HUES64 (cell line): Measurements from ENCODE around the gene C16orf74.

Experiments used
- H3K27ac ChIP-seq: 2 replicates; pipeline ENCODE4 v1.7.0; 2013; ENCODE audit warnings: low read depth, low read length, inconsistent platforms
- H3K27me3 ChIP-seq: 2 replicates; pipeline ENCODE4 v1.6.1; 2013; ENCODE audit warnings: mild to moderate bottlenecking, low read length; ENCODE audit not compliant: insufficient read depth
- H3K36me3 ChIP-seq: 2 replicates; pipeline ENCODE4 v1.6.1; 2013; ENCODE audit warnings: mild to moderate bottlenecking, low read length; ENCODE audit not compliant: insufficient read depth
- H3K4me1 ChIP-seq: 2 replicates; pipeline ENCODE4 v1.6.1; 2013; ENCODE audit warnings: mild to moderate bottlenecking, low read length, moderate library complexity; ENCODE audit not compliant: insufficient read depth
- H3K4me3 ChIP-seq: 2 replicates; pipeline ENCODE4 v1.5.1; 2013; ENCODE audit warnings: mild to moderate bottlenecking, low read length, moderate library complexity
- H3K9ac ChIP-seq: 2 replicates; pipeline ENCODE4 v1.6.1; 2013; ENCODE audit warnings: mild to moderate bottlenecking, low read depth, low read length
- H3K9me3 ChIP-seq: 2 replicates; pipeline ENCODE4 v1.6.1; 2013; ENCODE audit warnings: low read depth, low read length; ENCODE audit not compliant: insufficient read depth
- WGBS: fragments of 150-250, 120-280 bp; methylation state at CpG from one replicate; pipeline ENCODE4 v1.1.7; 2013; ENCODE audit warnings: missing lambda C conversion rate; 5-methylcytosine and 5-hydroxymethylcytosine counted together

Gene C16orf74

DNA sequence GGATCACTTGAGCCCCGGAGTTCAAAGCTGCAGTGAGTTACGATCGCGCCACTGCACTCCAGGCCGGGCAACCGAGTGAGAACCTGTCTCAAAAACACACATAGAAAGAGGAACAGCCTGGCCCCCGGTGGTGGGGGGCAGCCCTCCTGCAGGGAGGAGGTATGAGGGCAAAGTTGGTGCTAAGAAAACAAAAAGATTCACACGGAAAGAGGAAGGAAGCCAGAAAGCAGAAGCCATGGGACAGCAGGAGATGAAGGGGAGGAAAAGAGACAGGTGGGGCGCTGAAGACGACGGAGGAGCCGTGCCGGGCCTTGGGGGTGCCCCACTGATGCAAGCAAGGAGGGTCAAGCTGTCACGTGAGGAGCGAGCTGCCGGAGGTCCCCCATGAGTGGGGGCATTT, 8.2 kb upstream of the C16orf74 start:
- Histone ChIP-seq H3K9ac (no peak overlapping the region), H3K4me1 (no peaks in the 10 kb centered on the region), H3K27ac (no peak overlapping the region), H3K4me3 (no peak overlapping the region), H3K27me3 (no peaks in the 10 kb centered on the region), H3K9me3 (no peaks in the 10 kb centered on the region), H3K36me3 (no peaks in the 10 kb centered on the region)
- WGBS: 84% methylated on average over 14 of the region's 16 CpGs

DNA sequence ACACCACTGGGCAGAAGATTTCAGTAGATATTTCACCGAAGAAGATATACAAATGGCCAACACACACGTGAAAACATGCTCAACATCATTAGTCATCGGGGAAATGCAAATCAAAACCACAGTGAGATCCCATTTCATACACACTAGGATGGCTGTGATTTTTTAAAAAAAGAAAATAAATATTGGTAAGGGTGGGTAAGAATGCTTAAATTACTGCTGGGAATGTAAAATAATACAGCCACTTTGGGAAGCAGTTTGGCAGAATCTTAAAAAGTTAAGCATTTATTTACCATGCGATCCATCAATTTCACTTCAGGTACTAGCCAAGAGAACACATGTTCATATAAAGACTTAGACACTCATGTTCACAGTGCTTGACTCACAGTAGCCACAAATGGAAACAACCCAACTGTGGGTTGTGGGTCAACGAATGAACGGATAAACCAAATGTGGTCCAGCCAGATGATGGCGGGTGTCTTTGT, 6.5 kb upstream of the C16orf74 start:
- WGBS: 93% methylated on average over 7 of the region's 7 CpGs
- no peak overlapping the region for H3K9ac ChIP-seq
- H3K27me3 ChIP-seq: peaks cover 6% of the 10 kb centered on the region
- H3K27ac ChIP-seq: no peak overlapping the region
- H3K36me3 ChIP-seq: no peaks in the 10 kb centered on the region
- H3K4me3 ChIP-seq: no peak overlapping the region
- H3K4me1 ChIP-seq: peaks cover 11% of the 10 kb centered on the region
- no peaks in the 10 kb centered on the region for H3K9me3 ChIP-seq

DNA sequence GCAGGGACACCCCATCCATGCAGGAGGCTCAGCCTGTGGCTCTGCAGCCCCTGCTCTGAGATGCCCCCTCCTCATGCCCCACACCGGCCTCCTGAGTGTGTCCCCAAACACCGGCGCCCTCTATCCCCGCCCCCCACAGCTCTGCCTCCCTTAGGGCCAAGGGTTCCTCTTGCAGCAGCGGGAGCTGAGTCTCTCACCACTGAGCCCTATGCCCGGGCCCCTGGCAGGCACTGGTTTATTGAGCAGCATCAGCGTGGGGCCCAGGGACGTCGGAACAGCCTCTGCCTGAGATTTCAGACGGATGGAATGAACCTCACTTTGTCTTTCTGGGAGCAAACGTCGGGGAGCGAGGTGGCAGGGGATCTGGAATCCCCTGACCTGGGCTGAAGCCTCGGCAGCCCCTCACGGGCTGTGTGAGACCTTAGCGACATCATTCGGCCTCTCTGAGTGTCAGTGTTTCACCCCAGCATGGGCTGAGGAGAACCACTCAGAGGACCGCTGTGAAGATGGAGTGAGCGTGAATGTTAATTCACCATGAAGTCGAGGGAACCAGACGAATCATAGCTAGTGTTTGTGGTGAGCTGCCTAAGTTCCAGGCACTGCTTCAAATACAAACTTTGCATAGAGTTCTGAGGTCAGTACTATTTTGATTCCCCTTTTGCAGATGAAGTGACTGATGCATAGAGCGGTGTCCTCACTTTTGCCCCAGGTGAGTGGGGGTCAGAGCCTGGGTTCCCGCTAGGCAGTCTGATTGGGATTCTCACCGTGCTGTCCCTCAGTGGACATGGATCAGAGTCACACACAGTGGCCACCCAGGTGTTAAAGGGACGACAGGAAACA, 5.3 kb upstream of the C16orf74 start:
- Histone ChIP-seq H3K4me1 (peaks cover 18% of the 10 kb centered on the region), H3K36me3 (no peaks in the 10 kb centered on the region), H3K27ac (no peak overlapping the region), H3K4me3 (no peak overlapping the region), H3K9me3 (no peaks in the 10 kb centered on the region), H3K27me3 (peaks cover 19% of the 10 kb centered on the region), H3K9ac (no peak overlapping the region)
- 79% methylated on average over 25 of the region's 25 CpGs for WGBS

- no peak overlapping the region for H3K4me3 ChIP-seq
- 80% methylated on average over 7 of the region's 7 CpGs for WGBS
- H3K36me3 ChIP-seq: no peaks in the 10 kb centered on the region
- H3K9ac ChIP-seq: no peak overlapping the region
- H3K9me3 ChIP-seq: no peaks in the 10 kb centered on the region
- H3K27ac ChIP-seq: no peak overlapping the region
- peaks cover 35% of the 10 kb centered on the region for H3K27me3 ChIP-seq
- peaks cover 23% of the 10 kb centered on the region for H3K4me1 ChIP-seq
Measured at GRCh38 chr16:85754413-85754812, 3.5 kb upstream of the C16orf74 start.

GRCh38 chr16:85753976-85754375, 3.1 kb upstream of the C16orf74 start:
- peaks cover 23% of the 10 kb centered on the region for H3K4me1 ChIP-seq
- H3K36me3 ChIP-seq: no peaks in the 10 kb centered on the region
- H3K27me3 ChIP-seq: peaks cover 35% of the 10 kb centered on the region
- H3K4me3 ChIP-seq: no peak overlapping the region
- H3K9me3 ChIP-seq: no peaks in the 10 kb centered on the region
- WGBS: 89% methylated on average over 7 of the region's 7 CpGs
- no peak overlapping the region for H3K27ac ChIP-seq
- no peak overlapping the region for H3K9ac ChIP-seq

DNA sequence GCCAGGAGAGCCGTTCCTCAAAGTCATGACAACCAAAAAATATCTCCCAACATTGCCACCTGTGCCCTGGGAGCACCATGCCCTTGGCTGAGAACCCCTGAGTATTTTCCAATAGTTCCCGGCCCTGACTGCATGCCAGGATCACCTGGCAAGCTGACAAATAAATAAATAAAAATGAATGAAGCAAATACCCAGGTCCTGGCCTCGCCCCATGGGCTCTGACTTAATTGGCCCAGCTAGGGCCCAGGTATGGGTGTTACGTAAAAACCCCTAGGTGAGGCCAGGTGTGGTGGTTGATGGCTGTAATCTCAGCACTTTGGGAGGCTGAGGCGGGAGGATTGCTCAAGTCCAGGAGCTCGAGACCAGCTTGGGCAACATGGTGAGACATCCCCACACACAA, 2.7 kb upstream of the C16orf74 start:
- no peak overlapping the region for H3K4me3 ChIP-seq

GRCh38 chr16:85752511-85753420, 1.9 kb upstream of the C16orf74 start:
- Histone ChIP-seq H3K4me1 (peaks cover 23% of the 10 kb centered on the region), H3K27ac (no peak overlapping the region), H3K9ac (no peak overlapping the region), H3K27me3 (peaks cover 35% of the 10 kb centered on the region), H3K9me3 (no peaks in the 10 kb centered on the region), H3K4me3 (no peak overlapping the region), H3K36me3 (no peaks in the 10 kb centered on the region)
- 39% methylated on average over 21 of the region's 21 CpGs for WGBS

More for the DNA sequence above, 2.7 kb upstream of the C16orf74 start:
- H3K9ac ChIP-seq: no peak overlapping the region
- H3K4me1 ChIP-seq: peaks cover 23% of the 10 kb centered on the region
- no peaks in the 10 kb centered on the region for H3K9me3 ChIP-seq
- H3K27ac ChIP-seq: no peak overlapping the region
- 88% methylated on average over 6 of the region's 6 CpGs for WGBS
- H3K27me3 ChIP-seq: peaks cover 35% of the 10 kb centered on the region
- no peaks in the 10 kb centered on the region for H3K36me3 ChIP-seq

DNA sequence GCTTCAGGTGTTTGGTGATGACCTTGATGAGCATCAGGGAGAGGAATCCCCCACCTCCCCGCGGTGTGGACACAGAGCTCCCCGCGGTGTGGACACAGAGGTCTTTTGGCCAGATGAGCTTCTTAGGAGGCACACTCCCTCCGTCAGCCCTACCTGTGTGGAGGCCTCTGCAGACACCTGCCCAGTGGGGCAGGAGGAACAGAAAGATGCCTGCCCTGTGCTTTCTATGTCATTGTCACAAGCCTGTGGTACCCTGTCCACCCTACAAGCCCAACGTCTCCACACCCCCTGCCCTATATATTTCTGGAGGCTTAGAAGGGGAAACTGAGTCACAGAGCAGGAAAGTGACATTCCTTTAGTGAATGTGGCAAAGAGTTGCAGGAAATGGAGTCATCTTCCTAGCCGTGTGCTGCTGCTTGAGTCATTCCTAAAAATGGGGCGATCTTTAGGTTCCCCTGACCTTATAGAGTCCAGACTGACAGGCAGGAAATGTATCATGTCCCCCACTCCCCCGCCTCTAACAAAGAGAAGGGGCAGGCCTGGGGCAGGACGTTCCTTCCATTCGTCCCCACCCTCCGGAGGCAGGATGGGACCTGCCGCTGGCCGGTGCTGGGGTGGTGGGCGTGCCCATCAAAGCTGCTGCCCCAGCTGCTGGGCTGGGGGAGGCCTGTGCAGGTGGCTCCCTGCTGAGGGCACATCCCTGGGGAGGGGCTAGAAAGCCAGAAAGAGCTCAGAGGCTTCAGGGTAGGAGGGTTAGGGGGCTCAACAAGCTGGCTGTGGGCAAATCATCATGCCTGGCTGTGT, 1.0 kb upstream of the C16orf74 start:
- H3K9ac ChIP-seq: no peak overlapping the region
- 15% methylated on average over 15 of the region's 15 CpGs for WGBS
- no peaks in the 10 kb centered on the region for H3K9me3 ChIP-seq
- H3K4me3 ChIP-seq: no peak overlapping the region; the same call in 1 of the 2 replicates
- no peak overlapping the region for H3K27ac ChIP-seq
- peaks cover 26% of the 10 kb centered on the region for H3K4me1 ChIP-seq
- no peaks in the 10 kb centered on the region for H3K36me3 ChIP-seq
- H3K27me3 ChIP-seq: peaks cover 35% of the 10 kb centered on the region

GRCh38 chr16:85750146-85750826, 610 bp downstream of the C16orf74 start:
- H3K27me3 ChIP-seq: peaks cover 35% of the 10 kb centered on the region

GRCh38 chr16:85749771-85750145, 1.1 kb downstream of the C16orf74 start:
- WGBS: 23% methylated on average over 12 of the region's 14 CpGs
- H3K36me3 ChIP-seq: no peaks in the 10 kb centered on the region
- H3K9me3 ChIP-seq: no peaks in the 10 kb centered on the region
- H3K27me3 ChIP-seq: peaks cover 35% of the 10 kb centered on the region
- H3K9ac ChIP-seq: no peak overlapping the region
- H3K4me1 ChIP-seq: peaks cover 41% of the 10 kb centered on the region
- peak overlapping the region; percentile 35; the same call in 1 of the 2 replicates for H3K27ac ChIP-seq
- H3K4me3 ChIP-seq: peak overlapping the region; percentile 56

More at GRCh38 chr16:85750146-85750826, 610 bp downstream of the C16orf74 start:
- no peaks in the 10 kb centered on the region for H3K36me3 ChIP-seq
- peak overlapping the region; percentile 56 for H3K4me3 ChIP-seq
- H3K4me1 ChIP-seq: peaks cover 41% of the 10 kb centered on the region
- WGBS: 2% methylated on average over 51 of the region's 51 CpGs
- H3K27ac ChIP-seq: peak overlapping the region; percentile 35; the same call in 1 of the 2 replicates
- no peaks in the 10 kb centered on the region for H3K9me3 ChIP-seq
- H3K9ac ChIP-seq: peak overlapping the region; percentile 63
